Measurements from ENCODE around the gene MAP6D1. TPM values are rescaled to one million over a fixed set of nuclear protein-coding genes. Genes with fewer than 3 reads are reported as not detected.

The MAP6D1 gene
- total RNA-seq, result 3.3 and 3.4 TPM in 2 replicates

DNA sequence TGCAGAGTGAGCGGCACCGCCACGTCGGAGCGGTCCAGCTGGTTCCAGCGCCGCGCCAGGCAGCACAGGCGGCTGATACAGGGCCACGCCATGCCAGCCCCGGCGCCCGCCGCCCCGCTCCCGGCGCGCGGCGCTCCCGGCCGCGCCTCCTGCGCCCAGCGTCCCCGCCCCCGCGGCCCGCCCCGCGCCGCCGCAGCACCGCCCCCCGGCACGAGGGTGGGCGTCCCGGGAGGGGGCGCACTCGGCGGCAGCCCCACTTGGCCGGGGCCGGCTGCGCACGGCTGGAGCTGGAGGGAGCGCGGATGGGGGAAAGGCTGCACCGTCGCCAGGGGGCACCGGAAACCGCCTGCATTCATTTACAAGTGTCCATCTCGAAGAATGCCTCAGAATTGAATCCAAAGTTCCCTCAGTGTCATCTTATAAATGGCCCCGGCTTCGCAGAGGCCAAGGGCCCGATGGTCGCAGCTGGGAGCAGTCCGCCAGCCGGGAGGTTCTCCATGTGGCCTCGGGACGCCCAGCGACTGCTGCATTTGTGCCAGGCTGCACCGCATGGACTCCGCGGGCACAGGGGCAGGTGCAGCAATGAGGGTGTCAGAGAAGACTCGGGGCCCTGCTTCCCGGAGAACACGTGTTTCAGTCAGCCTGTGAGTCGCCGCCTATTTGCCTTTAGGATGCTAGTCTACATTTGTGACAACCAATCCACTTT, at the start of gene MAP6D1:
TSS of gene MAP6D1 (minus strand) at position 122 of the 706 bp plus-strand sequence. CDS start at position 92, 30 bp downstream.
- no peak for DNase-seq (ENCODE audit: low read depth)
- Histone ChIP-seq H3K27me3 (ENCODE audit: control insufficient read depth, insufficient read depth, low read length) (no peaks in the 10 kb centered on the region), H3K4me3 (ENCODE audit: low read depth, low read length) (peak within 1 kb of the TSS; percentile 55), H3K36me3 (ENCODE audit: control insufficient read depth, insufficient read depth, low read length) (no peaks in the 10 kb centered on the region)
- TF ChIP-seq, protein P1, sequence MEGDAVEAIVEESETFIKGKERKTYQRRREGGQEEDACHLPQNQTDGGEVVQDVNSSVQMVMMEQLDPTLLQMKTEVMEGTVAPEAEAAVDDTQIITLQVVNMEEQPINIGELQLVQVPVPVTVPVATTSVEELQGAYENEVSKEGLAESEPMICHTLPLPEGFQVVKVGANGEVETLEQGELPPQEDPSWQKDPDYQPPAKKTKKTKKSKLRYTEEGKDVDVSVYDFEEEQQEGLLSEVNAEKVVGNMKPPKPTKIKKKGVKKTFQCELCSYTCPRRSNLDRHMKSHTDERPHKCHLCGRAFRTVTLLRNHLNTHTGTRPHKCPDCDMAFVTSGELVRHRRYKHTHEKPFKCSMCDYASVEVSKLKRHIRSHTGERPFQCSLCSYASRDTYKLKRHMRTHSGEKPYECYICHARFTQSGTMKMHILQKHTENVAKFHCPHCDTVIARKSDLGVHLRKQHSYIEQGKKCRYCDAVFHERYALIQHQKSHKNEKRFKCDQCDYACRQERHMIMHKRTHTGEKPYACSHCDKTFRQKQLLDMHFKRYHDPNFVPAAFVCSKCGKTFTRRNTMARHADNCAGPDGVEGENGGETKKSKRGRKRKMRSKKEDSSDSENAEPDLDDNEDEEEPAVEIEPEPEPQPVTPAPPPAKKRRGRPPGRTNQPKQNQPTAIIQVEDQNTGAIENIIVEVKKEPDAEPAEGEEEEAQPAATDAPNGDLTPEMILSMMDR (IDR thresholded peaks at IDR 0.05; ENCODE audit: insufficient read depth, low read length, poor library complexity, severe bottlenecking), result peak; percentile 47

DNA sequence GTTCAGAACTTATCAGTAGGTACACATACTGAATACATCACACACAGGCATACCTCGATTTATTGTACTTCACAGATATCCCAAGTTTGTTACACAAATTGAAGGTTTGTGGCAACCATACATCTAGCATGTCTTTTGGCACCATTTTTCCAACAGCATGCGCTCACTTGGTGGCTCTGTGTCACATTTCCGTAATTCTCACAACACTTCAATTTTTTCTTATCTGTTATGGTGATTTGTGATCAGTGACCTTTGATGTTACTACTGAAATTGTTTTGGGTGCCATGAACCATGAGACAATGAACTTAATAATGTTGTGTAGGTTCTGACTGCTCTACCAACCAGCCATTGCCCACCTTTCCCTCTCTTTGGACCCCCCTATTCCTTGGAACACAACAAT, 48.5 kb upstream of the MAP6D1 start:
- Histone ChIP-seq H3K4me3 (ENCODE audit: low read depth, low read length) (no peak overlapping the region), H3K36me3 (ENCODE audit: control insufficient read depth, insufficient read depth, low read length) (no peaks in the 10 kb centered on the region), H3K27me3 (ENCODE audit: control insufficient read depth, insufficient read depth, low read length) (no peaks in the 10 kb centered on the region)
- DNase-seq (ENCODE audit: low read depth), result no peak
- TF ChIP-seq, protein P1 (IDR thresholded peaks at IDR 0.05; ENCODE audit: insufficient read depth, low read length, poor library complexity, severe bottlenecking), result no peak

DNA sequence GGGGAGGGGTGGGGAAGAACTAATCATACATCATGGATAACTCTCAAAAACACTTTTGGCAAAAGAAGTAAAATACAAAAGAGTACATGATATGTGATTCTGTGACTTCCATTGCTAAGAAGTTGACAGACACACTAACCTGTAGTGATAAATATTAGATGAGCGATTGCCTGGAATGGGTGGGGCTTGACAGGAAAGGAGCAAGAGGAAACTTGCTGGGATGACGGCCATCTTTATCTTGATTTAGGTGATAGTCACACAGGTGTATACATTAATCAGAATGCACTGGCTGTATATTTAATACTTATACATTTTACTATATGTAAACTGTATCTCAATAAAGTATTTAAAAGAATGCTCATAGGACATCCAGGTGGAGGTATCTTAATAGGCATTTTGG, 46.2 kb upstream of the MAP6D1 start:
- H3K27me3 ChIP-seq (ENCODE audit: control insufficient read depth, insufficient read depth, low read length), result no peaks in the 10 kb centered on the region
- TF ChIP-seq, protein P1 (IDR thresholded peaks at IDR 0.05; ENCODE audit: insufficient read depth, low read length, poor library complexity, severe bottlenecking), result no peak
- no peak overlapping the region for H3K4me3 ChIP-seq (ENCODE audit: low read depth, low read length)
- H3K36me3 ChIP-seq (ENCODE audit: control insufficient read depth, insufficient read depth, low read length), result no peaks in the 10 kb centered on the region
- no peak for DNase-seq (ENCODE audit: low read depth)

DNA sequence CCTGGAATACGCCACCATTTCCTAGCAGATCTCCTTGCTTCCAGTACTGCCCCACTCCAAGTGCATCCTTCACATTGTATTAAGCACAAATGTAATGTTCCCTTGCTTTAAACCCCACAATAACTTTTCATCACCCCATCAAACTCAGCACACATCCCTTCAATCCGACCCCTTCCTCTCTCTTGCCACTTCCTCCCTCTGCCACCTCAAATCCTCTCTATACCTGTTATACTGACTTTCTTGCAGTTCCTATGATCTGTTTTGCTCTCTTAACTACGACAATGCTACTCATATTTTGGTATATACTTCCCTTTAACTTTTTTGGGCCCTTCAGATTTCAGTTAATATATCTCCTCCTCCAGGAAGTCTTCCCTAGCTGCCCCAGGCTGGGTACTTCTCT, 45.2 kb upstream of the MAP6D1 start:
- no peak for DNase-seq (ENCODE audit: low read depth)
- TF ChIP-seq, protein P1 (IDR thresholded peaks at IDR 0.05; ENCODE audit: insufficient read depth, low read length, poor library complexity, severe bottlenecking), result no peak
- Histone ChIP-seq H3K4me3 (ENCODE audit: low read depth, low read length) (no peak overlapping the region), H3K27me3 (ENCODE audit: control insufficient read depth, insufficient read depth, low read length) (no peaks in the 10 kb centered on the region), H3K36me3 (ENCODE audit: control insufficient read depth, insufficient read depth, low read length) (no peaks in the 10 kb centered on the region)

DNA sequence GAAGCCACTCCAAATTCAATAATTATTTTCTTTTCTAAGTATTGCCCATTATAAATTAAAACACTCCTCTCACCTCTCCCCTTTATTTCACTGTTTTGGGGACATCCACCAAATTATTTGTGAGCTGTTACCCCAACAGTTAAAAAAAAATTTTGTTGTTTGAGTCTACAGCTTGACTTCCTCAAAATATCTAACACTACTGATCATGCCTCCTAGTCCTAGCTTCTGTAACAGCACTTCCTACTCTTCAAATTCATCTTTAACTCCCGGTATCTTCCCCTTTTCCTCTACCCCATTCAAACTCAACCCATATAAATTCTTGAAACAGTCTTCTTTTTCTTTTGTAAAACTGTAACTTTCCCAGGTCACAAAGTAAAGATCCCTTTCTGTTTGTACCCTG, 43.4 kb upstream of the MAP6D1 start:
- Histone ChIP-seq H3K27me3 (ENCODE audit: control insufficient read depth, insufficient read depth, low read length) (no peaks in the 10 kb centered on the region), H3K4me3 (ENCODE audit: low read depth, low read length) (no peak overlapping the region), H3K36me3 (ENCODE audit: control insufficient read depth, insufficient read depth, low read length) (no peaks in the 10 kb centered on the region)
- TF ChIP-seq, protein P1 (IDR thresholded peaks at IDR 0.05; ENCODE audit: insufficient read depth, low read length, poor library complexity, severe bottlenecking), result no peak
- DNase-seq (ENCODE audit: low read depth), result no peak

DNA sequence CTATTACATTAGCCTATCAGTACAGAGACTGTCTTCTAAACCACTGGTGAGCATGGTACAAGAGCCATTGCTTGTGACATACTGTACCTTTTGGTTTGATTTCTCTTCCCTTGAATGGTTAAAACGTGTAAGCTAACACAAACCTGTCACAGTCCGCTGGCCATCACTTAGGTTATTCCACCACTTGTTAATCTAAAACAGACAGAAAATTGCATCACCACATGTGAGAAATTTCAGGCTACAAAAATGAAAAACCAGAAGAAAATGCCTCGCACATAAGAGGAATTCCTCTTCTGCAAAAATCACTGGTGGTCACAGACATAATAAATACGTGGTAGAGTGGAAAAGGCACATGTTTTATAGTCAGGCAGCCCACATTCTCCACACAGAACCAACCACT, 37.2 kb upstream of the MAP6D1 start:
- TF ChIP-seq, protein P1 (IDR thresholded peaks at IDR 0.05; ENCODE audit: insufficient read depth, low read length, poor library complexity, severe bottlenecking), result no peak
- Histone ChIP-seq H3K4me3 (ENCODE audit: low read depth, low read length) (no peak overlapping the region), H3K27me3 (ENCODE audit: control insufficient read depth, insufficient read depth, low read length) (no peaks in the 10 kb centered on the region), H3K36me3 (ENCODE audit: control insufficient read depth, insufficient read depth, low read length) (no peaks in the 10 kb centered on the region)
- DNase-seq (ENCODE audit: low read depth), result peak; percentile 32

All from kidney epithelial cell (primary cell).